A673 (cell line): ENCODE measurements around the gene FOXP4. TPM values are rescaled to one million over a fixed set of nuclear protein-coding genes. Genes with fewer than 3 reads are reported as not detected.

Source experiments
- BruUV-seq: library from RNA; stranded (reverse); fragments of 400-500 nt; replicated peaks from 2 replicates; lab custom pipeline; 2021; lab: Mats Ljungman, UMichigan
- CTCF ChIA-PET: fragments of 300-600 bp; sonication (Branson Sonifier 250); formaldehyde crosslinking; loops from one replicate; lab custom pipeline; 2022; ENCODE audit warnings: antibody characterized with exemption; lab: Charles Lee
- POLR2A ChIA-PET: fragments of 300-600 bp; sonication (Branson Sonifier 250); formaldehyde crosslinking; loops from one replicate; lab custom pipeline; 2022; ENCODE audit warnings: antibody characterized with exemption; ENCODE audit not compliant: low non-redundant PET; lab: Charles Lee
- DNase-seq: peaks from one replicate; pipeline ENCODE4 v3.0.0-alpha.2; 2015; ENCODE audit warnings: low spot score
- H3K27ac ChIP-seq: fragments of 200-600 bp; sonication (generic); 2 replicates; pipeline ENCODE4 v1.5.1; 2016; ENCODE audit warnings: mixed run types, low read depth, mild to moderate bottlenecking, mixed read lengths, antibody characterized with exemption, low read length; ENCODE audit not compliant: poor library complexity, severe bottlenecking
- H3K27me3 ChIP-seq: fragments of 200-600 bp; sonication (generic); replicated peaks from 2 replicates; pipeline ENCODE4 v1.6.1; 2017; ENCODE audit warnings: mixed run types, low read depth, mild to moderate bottlenecking, mixed read lengths, antibody characterized with exemption, low read length; ENCODE audit not compliant: insufficient read depth, poor library complexity
- H3K36me3 ChIP-seq: fragments of 200-600 bp; sonication (generic); 2 replicates; pipeline ENCODE4 v1.6.1; 2016; ENCODE audit warnings: mixed run types, mild to moderate bottlenecking, mixed read lengths, antibody characterized with exemption, low read length; ENCODE audit not compliant: insufficient read depth, poor library complexity, severe bottlenecking
- H3K4me1 ChIP-seq: fragments of 200-600 bp; sonication (generic); 2 replicates; pipeline ENCODE4 v1.6.1; 2017; ENCODE audit warnings: mixed run types, mild to moderate bottlenecking, mixed read lengths, antibody characterized with exemption, low read length; ENCODE audit not compliant: insufficient read depth, poor library complexity, severe bottlenecking
- H3K4me3 ChIP-seq: fragments of 200-600 bp; sonication (generic); 2 replicates; pipeline ENCODE4 v1.5.1; 2016; ENCODE audit warnings: low read depth, mixed run types, mild to moderate bottlenecking, mixed read lengths, low read length; ENCODE audit not compliant: poor library complexity, severe bottlenecking
- H3K9me3 ChIP-seq: fragments of 200-600 bp; sonication (generic); 2 replicates; pipeline ENCODE4 v1.6.1; 2016; ENCODE audit warnings: mixed run types, low read depth, mild to moderate bottlenecking, mixed read lengths, antibody characterized with exemption, low read length; ENCODE audit not compliant: poor library complexity, severe bottlenecking
- CTCF ChIP-seq: fragments of 300-800, 200-600 bp; sonication (generic); conservative IDR thresholded peaks from 2 replicates; pipeline ENCODE4 v1.5.1; 2017; ENCODE audit warnings: low read depth, mild to moderate bottlenecking, antibody characterized with exemption, low read length, moderate library complexity, mixed read lengths
- EZH2 ChIP-seq: fragments of 200-600 bp; sonication (generic); IDR thresholded peaks from 2 replicates; pipeline ENCODE4 v1.6.1; 2017; ENCODE audit warnings: borderline replicate concordance, low read depth, mild to moderate bottlenecking, mixed read lengths, antibody characterized with exemption, low read length; ENCODE audit not compliant: poor library complexity, severe bottlenecking
- intact Hi-C: fragments of 100-400 bp; cut with micrococcal nuclease; formaldehyde crosslinking; loops from one replicate; pipeline ENCODE4 v1.10.0; 2022; ENCODE audit not compliant: unreplicated experiment
- total RNA-seq: library from RNA; stranded (reverse); gene quantifications from 2 replicates; pipeline ENCODE4 v1.2.3, GENCODE V29; 2021

The FOXP4 gene
- total RNA-seq, 1 experiment from 2014 or later = 53.9 TPM

- BruUV-seq = no TSS peak
- CTCF ChIA-PET = no interaction called here
- no peak overlapping the region for H3K27ac ChIP-seq
- no peaks in the 10 kb centered on the region for H3K9me3 ChIP-seq
- peaks cover 23% of the 10 kb centered on the region for H3K36me3 ChIP-seq
- POLR2A ChIA-PET = no interaction called here
- TF ChIP-seq EZH2 (no peak), CTCF (no peak)
- H3K4me1 ChIP-seq = peaks cover 44% of the 10 kb centered on the region
- H3K4me3 ChIP-seq = no peak overlapping the region
- intact Hi-C loops = no loop called here
- H3K27me3 ChIP-seq = no peaks in the 10 kb centered on the region
- no peak for DNase-seq
These were observed 20.8 kb downstream of the FOXP4 start for GRCh38 chr6:41566961-41567360.

DNA sequence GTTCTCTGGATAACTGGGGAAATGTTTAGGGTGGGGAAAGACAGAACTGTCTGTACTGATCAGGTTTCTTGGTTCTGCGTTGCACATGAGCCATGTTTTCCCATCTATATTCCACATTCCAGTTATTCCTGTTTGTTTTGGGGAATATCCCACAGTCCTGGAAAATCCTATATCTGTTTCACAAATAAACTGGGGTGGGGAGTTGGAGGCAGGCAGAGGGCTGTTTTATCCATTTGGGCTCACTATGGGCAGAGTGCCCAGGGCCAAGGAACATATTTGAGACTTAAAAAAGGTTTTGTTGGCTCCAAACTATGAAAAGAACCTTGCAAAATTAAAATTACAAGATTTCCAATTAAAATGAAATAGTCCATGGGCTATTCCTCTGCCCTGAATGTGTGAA, 21.5 kb downstream of the FOXP4 start:
- DNase-seq = no peak
- H3K4me3 ChIP-seq = no peak overlapping the region
- peaks cover 23% of the 10 kb centered on the region for H3K36me3 ChIP-seq
- CTCF ChIA-PET = no interaction called here
- H3K27me3 ChIP-seq = no peaks in the 10 kb centered on the region
- H3K9me3 ChIP-seq = no peaks in the 10 kb centered on the region
- POLR2A ChIA-PET = no interaction called here
- no TSS peak for BruUV-seq
- TF ChIP-seq CTCF = no peak
- no peak for TF ChIP-seq EZH2
- intact Hi-C loops = no loop called here
- H3K4me1 ChIP-seq = peaks cover 40% of the 10 kb centered on the region
- no peak overlapping the region for H3K27ac ChIP-seq

DNA sequence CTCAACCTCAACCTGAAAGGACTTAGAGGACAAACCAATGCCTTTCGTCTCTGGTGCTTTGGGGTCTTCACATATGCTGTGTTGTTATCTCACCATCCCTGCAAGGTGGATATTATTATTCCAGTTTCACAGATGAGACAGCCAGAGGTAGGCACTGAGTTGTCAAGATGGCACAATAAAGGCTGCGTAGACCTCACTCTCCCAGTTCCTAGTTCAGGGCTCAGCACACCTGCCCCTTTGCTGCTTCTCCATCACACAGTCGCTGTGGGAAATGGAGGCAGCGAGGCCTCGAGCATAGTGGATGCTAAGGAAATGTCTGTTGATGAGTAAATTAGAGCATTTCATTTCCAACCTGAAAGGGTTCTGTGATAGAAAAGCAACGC, 22.0 kb downstream of the FOXP4 start:
- intact Hi-C loops = no loop called here
- Histone ChIP-seq H3K4me3 (no peak overlapping the region), H3K27me3 (no peaks in the 10 kb centered on the region), H3K36me3 (peaks cover 23% of the 10 kb centered on the region), H3K4me1 (peaks cover 35% of the 10 kb centered on the region), H3K9me3 (no peaks in the 10 kb centered on the region), H3K27ac (no peak overlapping the region)
- BruUV-seq = no TSS peak
- DNase-seq = no peak
- ChIA-PET CTCF (no interaction called here), POLR2A (no interaction called here)
- TF ChIP-seq CTCF (no peak), EZH2 (no peak)
